Peyer's patch (tissue), 4 donors: ENCODE results near the gene FOXQ1. TPM values are rescaled to one million over a fixed set of nuclear protein-coding genes. Genes with fewer than 3 reads are reported as not detected.
"Not testable (repeated sequence)": the region's sequence is repeated elsewhere in the genome, so short reads cannot be mapped to it uniquely, and the experiment has no call there.

Source experiments
- DNase-seq, 3 donors: peaks; one replicate each; pipeline ENCODE4 v3.0.0-alpha.2; 2017 to 2019
- H3K27ac ChIP-seq, 4 donors: fragments of 200-600 bp; sonication (generic); one replicate each; pipeline ENCODE4 v1.5.1; 2016 to 2019
- H3K27me3 ChIP-seq, 2 donors: fragments of 200-600 bp; sonication (generic); one replicate each; pipeline ENCODE4 v1.5.1; 2019
- H3K36me3 ChIP-seq, 3 donors: fragments of 200-600 bp; sonication (generic); one replicate each; pipeline ENCODE4 v1.5.1; 2016 to 2019
- H3K4me1 ChIP-seq, 4 donors: fragments of 200-600 bp; sonication (generic); one replicate each; pipeline ENCODE4 v1.5.1; 2016 to 2019
- H3K4me3 ChIP-seq, 4 donors: fragments of 200-600 bp; sonication (generic); 1 replicate in 3 of 4; 2 replicates in 1 of 4; pipeline ENCODE4 v1.5.1; 2016 to 2019; ENCODE audit warnings: mild to moderate bottlenecking in 1 of 4
- H3K9me3 ChIP-seq, 4 donors: fragments of 200-600 bp; sonication (generic); one replicate each; pipeline ENCODE4 v1.5.1; 2016 to 2019; ENCODE audit warnings: mild to moderate bottlenecking in 1 of 4
- CTCF ChIP-seq, 6 experiments: fragments of 450-650 bp in 4 of 6; fragments of 200-600 bp in 2 of 6; sonication (generic) in 1 of 6; IDR thresholded peaks; one replicate each; pipeline ENCODE4 v1.5.1; 2017 to 2019; ENCODE audit warnings: antibody characterized with exemption in 6 of 6, mild to moderate bottlenecking in 3 of 6, moderate library complexity in 1 of 6
- POLR2A ChIP-seq, 2 donors: fragments of 450-650 bp; IDR thresholded peaks; one replicate each; pipeline ENCODE4 v1.5.1; 2017; ENCODE audit warnings: antibody characterized with exemption in 2 of 2, mild to moderate bottlenecking in 2 of 2, moderate library complexity in 2 of 2
- total RNA-seq, 4 donors: library from RNA; depleted of rRNA; stranded (reverse); fragments of >200 nt; gene quantifications; one replicate each; pipeline ENCODE4 v1.1.0, GENCODE V29; 2016

FOXQ1 gene
- total RNA-seq, 4 donors from 2014 or later = not detected

DNA sequence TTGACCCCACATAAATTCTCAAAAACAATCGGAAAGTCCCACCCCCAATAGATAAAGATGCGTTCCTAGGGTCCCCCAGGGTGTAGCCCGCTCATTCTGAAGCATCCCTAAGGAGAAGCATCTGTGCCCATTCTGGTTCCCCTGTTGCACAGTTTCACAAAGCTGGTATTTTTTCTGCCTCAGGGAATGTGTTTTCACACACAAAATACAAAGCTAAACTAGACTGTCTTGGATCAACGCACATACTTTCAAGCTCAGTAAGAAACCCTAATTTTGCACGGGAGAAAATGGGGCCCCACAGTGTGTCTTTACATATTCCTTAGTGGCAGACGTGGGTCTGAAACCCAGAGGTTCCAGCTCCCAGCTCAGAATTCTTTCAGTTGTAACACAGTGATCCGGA is 6.1 kb downstream of the FOXQ1 start:
- Histone ChIP-seq H3K36me3 (no peaks in the 10 kb centered on the region), H3K27ac (no peak overlapping the region), H3K4me3 (no peak overlapping the region), H3K9me3 (no peaks in the 10 kb centered on the region), H3K4me1 (peaks cover 0 to under 1% (median under 1%) of the 10 kb centered on the region in 4 donors), H3K27me3 (peaks cover 0 to 15% of the 10 kb centered on the region in 2 donors)
- no peak for DNase-seq
- TF ChIP-seq CTCF (IDR thresholded peaks at IDR 0.05) (no peak), POLR2A (IDR thresholded peaks at IDR 0.05) (no peak)

DNA sequence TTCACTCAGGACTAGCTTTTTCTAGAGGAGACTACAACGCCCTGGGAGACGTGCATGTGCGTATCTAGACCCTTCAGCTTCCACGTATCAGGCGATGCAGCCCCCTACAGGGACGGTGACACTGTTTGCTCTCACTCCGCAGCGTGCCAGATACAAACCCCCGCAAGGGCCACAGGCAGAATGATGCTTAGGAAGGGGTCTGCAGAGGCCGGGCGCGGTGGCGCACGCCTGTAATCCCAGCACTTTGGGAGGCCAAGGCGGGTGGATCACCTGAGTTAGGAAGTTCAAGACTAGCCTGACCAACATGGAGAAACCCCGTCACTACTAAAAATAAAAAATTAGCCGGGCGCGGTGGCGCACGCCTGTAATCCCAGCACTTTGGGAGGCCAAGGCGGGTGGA is 6.7 kb downstream of the FOXQ1 start:
- DNase-seq, H3K4me1 ChIP-seq, H3K4me3 ChIP-seq, H3K9me3 ChIP-seq, H3K27ac ChIP-seq, H3K36me3 ChIP-seq: not testable (repeated sequence)
- peaks cover 0 to 15% of the 10 kb centered on the region in 2 donors for H3K27me3 ChIP-seq

GRCh38 chr6:1321738-1322137 is 9.8 kb downstream of the FOXQ1 start:
- no peak for DNase-seq
- Histone ChIP-seq H3K27me3 (no peaks in the 10 kb centered on the region), H3K4me1 (no peaks in the 10 kb centered on the region), H3K4me3 (no peak overlapping the region), H3K27ac (no peak overlapping the region), H3K36me3 (no peaks in the 10 kb centered on the region), H3K9me3 (no peaks in the 10 kb centered on the region)
- no peak for TF ChIP-seq CTCF (IDR thresholded peaks at IDR 0.05)
- no peak for TF ChIP-seq POLR2A (IDR thresholded peaks at IDR 0.05)

DNA sequence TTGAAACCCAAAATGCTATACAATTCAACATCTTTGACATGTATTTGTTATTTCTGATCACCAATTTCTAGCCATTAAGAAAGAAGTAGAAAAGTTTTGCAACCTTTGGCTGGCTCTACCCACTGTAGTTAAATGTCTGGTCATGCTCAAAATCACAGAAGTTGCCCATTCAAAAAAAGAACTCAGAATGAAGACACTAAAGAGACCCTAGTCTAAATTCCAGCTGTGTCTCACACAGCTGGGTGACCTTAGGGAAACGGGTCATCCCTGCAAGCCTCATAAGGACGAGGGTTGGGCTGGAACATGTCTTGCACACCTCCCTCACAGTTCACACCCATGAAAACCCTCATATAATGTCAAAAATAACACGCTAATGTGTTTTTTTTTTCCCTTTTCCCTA is 10.3 kb downstream of the FOXQ1 start:
- no peaks in the 10 kb centered on the region for H3K9me3 ChIP-seq
- no peaks in the 10 kb centered on the region for H3K4me1 ChIP-seq
- no peak overlapping the region for H3K27ac ChIP-seq
- H3K36me3 ChIP-seq = no peaks in the 10 kb centered on the region
- no peaks in the 10 kb centered on the region for H3K27me3 ChIP-seq
- DNase-seq = no peak
- H3K4me3 ChIP-seq = no peak overlapping the region
- no peak for TF ChIP-seq CTCF (IDR thresholded peaks at IDR 0.05)
- no peak for TF ChIP-seq POLR2A (IDR thresholded peaks at IDR 0.05)

DNA sequence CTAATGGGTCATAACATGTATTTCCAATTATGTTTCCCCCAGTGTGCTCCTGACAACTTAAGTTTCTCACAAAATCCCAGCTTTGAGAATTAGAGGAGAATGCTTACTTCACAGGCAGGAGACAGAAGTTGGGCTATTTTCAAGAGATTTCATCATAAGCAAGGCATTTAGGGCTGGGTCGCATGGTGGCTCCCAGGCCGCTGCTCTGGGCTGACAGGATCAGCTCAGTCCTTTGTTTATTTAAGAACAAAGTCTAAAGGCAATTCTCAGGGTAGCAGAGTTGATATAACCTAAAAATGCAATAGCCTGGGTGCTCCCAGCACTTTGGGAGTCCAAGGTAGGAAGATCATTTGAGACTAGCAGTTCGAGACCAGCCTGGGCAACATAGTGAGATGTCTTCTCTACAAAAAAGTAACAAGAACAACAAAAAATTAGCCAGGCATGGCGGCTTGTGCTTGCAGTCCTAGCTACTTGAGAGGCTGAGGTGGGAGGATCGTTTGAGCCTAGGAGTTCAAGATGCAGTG is 10.9 kb downstream of the FOXQ1 start:
- Histone ChIP-seq H3K4me1 (no peaks in the 10 kb centered on the region), H3K9me3 (no peaks in the 10 kb centered on the region), H3K4me3 (no peak overlapping the region), H3K27me3 (no peaks in the 10 kb centered on the region), H3K36me3 (no peaks in the 10 kb centered on the region), H3K27ac (no peak overlapping the region)
- TF ChIP-seq POLR2A (IDR thresholded peaks at IDR 0.05) (no peak), CTCF (IDR thresholded peaks at IDR 0.05) (no peak)
- no peak for DNase-seq

GRCh38 chr6:1324936-1325335 is 13.0 kb downstream of the FOXQ1 start:
- no peak for TF ChIP-seq POLR2A (IDR thresholded peaks at IDR 0.05)
- TF ChIP-seq CTCF (IDR thresholded peaks at IDR 0.05) = no peak
- Histone ChIP-seq H3K27me3 (no peaks in the 10 kb centered on the region), H3K4me3 (no peak overlapping the region), H3K27ac (no peak overlapping the region), H3K36me3 (no peaks in the 10 kb centered on the region), H3K9me3 (no peaks in the 10 kb centered on the region), H3K4me1 (no peaks in the 10 kb centered on the region)
- no peak for DNase-seq
